K562 (cell line): ENCODE measurements around the gene FBXO15. TPM values are rescaled to one million over a fixed set of nuclear protein-coding genes. Genes with fewer than 3 reads are reported as not detected.

ENCODE experiments used
- ATAC-seq: fragments of 200-7000 bp; cut with Tn5 transposase; 3 replicates; pipeline ENCODE4 v1.9.1; 2020; ENCODE audit warnings: moderate library complexity
- BruUV-seq: library from RNA; stranded (reverse); fragments of 400-500 nt; replicated peaks from 2 replicates; lab custom pipeline; 2021; lab: Mats Ljungman, UMichigan
- CTCF ChIA-PET: fragments of 300-600 bp; formaldehyde crosslinking; extraction: SDS; loops from one replicate; lab custom pipeline; 2021; ENCODE audit warnings: low intra/inter-chr PET ratio; lab: Yijun Ruan, JAX
- POLR2A ChIA-PET: fragments of 300-600, 350-650 bp; sonication (Branson Sonifier 250); formaldehyde crosslinking; extraction: SDS; loops from one replicate; lab custom pipeline; 2021; ENCODE audit warnings: antibody characterized with exemption, inconsistent platforms; lab: Yijun Ruan, JAX
- DNase-seq, 4 experiments: peaks; one replicate each; pipeline versions ENCODE4 v3.0.0 to v3.0.0-alpha.2; 2011 to 2018; ENCODE audit warnings: low spot score in 3 of 4, mixed read lengths in 3 of 4; ENCODE audit errors: extremely low read depth in 1 of 4
- FAIRE-seq: peaks from 2 replicates; lab custom pipeline; 2011; peaks lifted over from hg19 to GRCh38; lab: Jason Lieb, UNC
- H2AFZ ChIP-seq: 2 replicates; pipeline ENCODE4 v1.6.0; 2011; ENCODE audit warnings: low read depth, low read length, control low read depth, inconsistent platforms
- H3K27ac ChIP-seq: fragments of 200-600 bp; 3 replicates; pipeline ENCODE4 v1.8.0; 2011; ENCODE audit warnings: low read depth, mild to moderate bottlenecking, control low read depth, inconsistent platforms, low read length, moderate library complexity, mixed read lengths; ENCODE audit errors: extremely low read depth
- H3K27me3 ChIP-seq, 2 experiments: fragments of 300-600 bp in 1 of 2; 2 replicates in 1 of 2; 3 replicates in 1 of 2; pipeline versions ENCODE4 v1.6.0 to v1.8.0; 2011; ENCODE audit warnings: inconsistent platforms in 2 of 2, low read length in 2 of 2, mild to moderate bottlenecking in 1 of 2, mixed read lengths in 1 of 2, moderate library complexity in 1 of 2; ENCODE audit not compliant: control insufficient read depth in 2 of 2, insufficient read depth in 2 of 2
- H3K36me3 ChIP-seq: fragments of 300-600 bp; 3 replicates; pipeline ENCODE4 v1.8.0; 2011; ENCODE audit warnings: mild to moderate bottlenecking, low read length, inconsistent platforms; ENCODE audit not compliant: control insufficient read depth, insufficient read depth
- H3K4me1 ChIP-seq, 2 experiments: fragments of 200-600 bp in 1 of 2; replicated peaks in 1 of 2; 2 replicates in 1 of 2; 3 replicates in 1 of 2; pipeline versions ENCODE4 v1.5.1 to v1.8.0; 2011; ENCODE audit warnings: inconsistent platforms in 2 of 2, low read length in 2 of 2, mild to moderate bottlenecking in 1 of 2, mixed read lengths in 1 of 2, moderate library complexity in 1 of 2; ENCODE audit not compliant: control insufficient read depth in 2 of 2, insufficient read depth in 2 of 2
- H3K4me2 ChIP-seq: 2 replicates; pipeline ENCODE4 v1.6.1; 2011; ENCODE audit warnings: low read length, control low read depth, inconsistent platforms, mixed read lengths; ENCODE audit not compliant: insufficient read depth
- H3K4me3 ChIP-seq: fragments of 200-600 bp; sonication (generic), shearing (Covaris generic); 2 replicates; pipeline ENCODE4 v1.5.1; 2016; ENCODE audit warnings: control low read depth, inconsistent platforms
- H3K79me2 ChIP-seq: fragments of 200-600 bp; 3 replicates; pipeline ENCODE4 v1.8.0; 2011; ENCODE audit warnings: low read length, inconsistent platforms; ENCODE audit not compliant: control insufficient read depth, insufficient read depth
- H3K9ac ChIP-seq, 2 experiments: 2 replicates each; pipeline versions ENCODE4 v1.6.0 to v1.6.1; 2011; ENCODE audit warnings: low read depth in 2 of 2, low read length in 2 of 2, control low read depth in 1 of 2, inconsistent platforms in 1 of 2, mild to moderate bottlenecking in 1 of 2, mixed read lengths in 1 of 2; ENCODE audit not compliant: insufficient read depth in 1 of 2
- H3K9me1 ChIP-seq: one replicate; pipeline ENCODE4 v1.6.0; 2011; ENCODE audit warnings: inconsistent platforms, mild to moderate bottlenecking, low read length, moderate library complexity; ENCODE audit not compliant: control insufficient read depth, insufficient read depth
- H3K9me3 ChIP-seq: replicated peaks from 2 replicates; pipeline ENCODE4 v1.5.1; 2011; ENCODE audit warnings: low read depth, low read length, inconsistent platforms; ENCODE audit not compliant: control insufficient read depth, insufficient read depth
- H4K20me1 ChIP-seq: replicated peaks from 2 replicates; pipeline ENCODE4 v1.6.1; 2011; ENCODE audit warnings: low read length, inconsistent platforms, mixed read lengths; ENCODE audit not compliant: control insufficient read depth, insufficient read depth
- ATF1 ChIP-seq, 2 experiments: fragments of 450-650 bp in 1 of 2; IDR thresholded peaks; 2 replicates each; pipeline ENCODE4 v1.6.1; 2016; ENCODE audit warnings: missing compliant biosample characterization in 1 of 2, missing genetic modification characterization in 1 of 2
- BCL6 ChIP-seq: fragments of 250-450 bp; sonication (Bioruptor Pico); IDR thresholded peaks from 2 replicates; pipeline ENCODE4 v1.4.0; 2020
- CTCF ChIP-seq, 3 experiments: IDR thresholded peaks in 2 of 3; conservative IDR thresholded peaks in 1 of 3; 2 replicates each; pipeline ENCODE4 v1.5.1; 2011 to 2012; ENCODE audit warnings: low read length in 3 of 3, mild to moderate bottlenecking in 3 of 3, control low read depth in 2 of 3, improper control_type of control experiment in 1 of 3, inconsistent platforms in 1 of 3, low read depth in 1 of 3, mixed read lengths in 1 of 3, moderate library complexity in 1 of 3; ENCODE audit not compliant: insufficient read depth in 2 of 3
- DNMT1 ChIP-seq: fragments of 450-650 bp; IDR thresholded peaks from 2 replicates; pipeline ENCODE4 v1.6.1; 2016; ENCODE audit warnings: antibody characterized with exemption, mild to moderate bottlenecking
- NUFIP1 ChIP-seq: fragments of 450-650 bp; IDR thresholded peaks from 2 replicates; pipeline ENCODE4 v1.6.1; 2018; ENCODE audit not compliant: partially characterized antibody
- RAD21 ChIP-seq, 2 experiments: fragments of 250-450 bp in 1 of 2; fragments of 450-650 bp in 1 of 2; sonication (Bioruptor Pico) in 1 of 2; formaldehyde crosslinking in 1 of 2; IDR thresholded peaks in 1 of 2; conservative IDR thresholded peaks in 1 of 2; 2 replicates each; pipeline versions ENCODE4 v1.4.0 to v1.8.0; 2020 to 2022; ENCODE audit warnings: mild to moderate bottlenecking in 2 of 2, moderate library complexity in 1 of 2
- RBM15 ChIP-seq: fragments of 200-400 bp; formaldehyde crosslinking; IDR thresholded peaks from 2 replicates; pipeline ENCODE4 v1.6.1; 2018; ENCODE audit warnings: mild to moderate bottlenecking, low read length, moderate library complexity; ENCODE audit not compliant: insufficient read depth
- SMC3 ChIP-seq: conservative IDR thresholded peaks from 2 replicates; pipeline ENCODE4 v1.6.1; 2011; ENCODE audit warnings: low read depth, low read length, improper control_type of control experiment; ENCODE audit not compliant: insufficient read depth
- TAF9B ChIP-seq: fragments of 450-650 bp; IDR thresholded peaks from 2 replicates; pipeline ENCODE4 v1.6.1; 2018; ENCODE audit warnings: mild to moderate bottlenecking; ENCODE audit not compliant: partially characterized antibody
- WGBS: fragments of 100-300 bp; shearing (Covaris generic); methylation state at CpG from one replicate; pipeline ENCODE4 v1.1.6; 2016; ENCODE audit warnings: low coverage, mixed read lengths; ENCODE audit not compliant: insufficient coverage; ENCODE audit errors: missing lambda C conversion rate; 5-methylcytosine and 5-hydroxymethylcytosine counted together
- in situ Hi-C: fragments of 300-500 bp; cut with MboI; formaldehyde crosslinking; loops from 4 replicates; pipeline ENCODE4 v1.15.0; 2018; ENCODE audit warnings: inconsistent platforms, mixed read lengths
- intact Hi-C: fragments of 100-400 bp; cut with micrococcal nuclease; formaldehyde crosslinking; loops from 2 replicates; pipeline ENCODE4 v1.14.2; 2022
- polyA plus RNA-seq, 8 experiments: library from polyadenylated mRNA; depleted of rRNA in 4 of 8; stranded (reverse) in 5 of 8; unstranded in 3 of 8; fragments of >200 nt; fragmentation: Nextera tagmentation in 2 of 8; fragmentation: Illumina TruSeq in 1 of 8; extraction: Ambion mirVana in 2 of 8; extraction: Trizol in 1 of 8; gene quantifications; 2 replicates each; pipeline versions ENCODE4 v1.2.1 to v1.2.3, GENCODE V29; 2011 to 2014; ENCODE audit warnings: inconsistent platforms in 1 of 8, missing spikeins in 1 of 8
- total RNA-seq, 7 experiments: library from RNA; depleted of rRNA in 6 of 7; stranded (reverse); fragments of >200 nt in 6 of 7; fragmentation: Illumina TruSeq in 2 of 7; extraction: Trizol in 2 of 7; gene quantifications; 2 replicates each; pipeline versions ENCODE4 v1.2.1 to v1.2.3, GENCODE V29; 2011 to 2021; ENCODE audit warnings: low replicate concordance in 1 of 7

The FBXO15 gene
- total and polyA plus RNA-seq, 9 of the 15 experiments (the other 6 are each of a cell fraction or from before 2014, with no cell fraction given): 0.07 to 0.43 (median 0.27) TPM; not detected in 1

- no TSS peak for BruUV-seq
- ATAC-seq (peak; percentile 62; the same call in 1 of the 3 replicates), DNase-seq (peak in 1 of 4 experiments; percentile 29), FAIRE-seq (no peak)
- no peaks in the 10 kb centered on the region for H4K20me1 ChIP-seq
- no peak overlapping the region for H3K27ac ChIP-seq
- intact Hi-C loops: loop anchor here (2.0 kb wide), 1 partner anchor 76 kb away; no protein-coding TSS in a partner anchor
- H2AFZ ChIP-seq: no peak overlapping the region
- H3K4me3 ChIP-seq: no peak overlapping the region
- peaks cover 0 to 6% of the 10 kb centered on the region in 2 experiments; a peak in 2 of 5 replicates for H3K27me3 ChIP-seq
- no peaks in the 10 kb centered on the region for H3K9me1 ChIP-seq
- POLR2A ChIA-PET: no interaction called here
- H3K79me2 ChIP-seq: no peaks in the 10 kb centered on the region
- H3K4me1 ChIP-seq: no peaks in the 10 kb centered on the region
- CTCF ChIA-PET: interaction anchor here (0.6 kb wide), 1 partner anchor 16 kb away, joined by 4 read pairs; no protein-coding TSS in a partner anchor
- H3K9me3 ChIP-seq: no peaks in the 10 kb centered on the region
- no peak overlapping the region for H3K9ac ChIP-seq
- 4% methylated on average over 9 of the region's 9 CpGs for WGBS
- no peaks in the 10 kb centered on the region for H3K36me3 ChIP-seq
- no peak overlapping the region for H3K4me2 ChIP-seq
- in situ Hi-C loops: no loop called here
- TF ChIP-seq NUFIP1 (no peak), TAF9B (no peak), DNMT1 (no peak), SMC3 (0 out of 2 replicates have a peak, but pooled peaks have one; percentile 8), RBM15 (no peak), ATF1 (CRISPR knock-in tag; IDR thresholded peaks at IDR 0.05) (no peak), ATF1 (tag; IDR thresholded peaks at IDR 0.05) (no peak), CTCF (IDR thresholded peaks at IDR 0.05 in 2 of 3, conservative IDR thresholded peaks at IDR 0.05 in 1 of 3; ENCODE audit: insufficient read depth in 2 of 3, low read depth in 1 of 3, low read length in 3 of 3) (peak; percentile 22 to 65 (median 39); a peak in 3 of 6 replicates), RAD21 (CRISPR knock-in tag; conservative IDR thresholded peaks at IDR 0.05 in 1 of 2, IDR thresholded peaks at IDR 0.05 in 1 of 2) (peak; percentile 40 to 57), BCL6 (CRISPR knock-in tag) (no peak)
Measured at GRCh38 chr18:74116633-74117554, 30.7 kb downstream of the FBXO15 start.
